Caco-2 (cell line): ENCODE data around the gene EXT2. TPM values are rescaled to one million over a fixed set of nuclear protein-coding genes. Genes with fewer than 3 reads are reported as not detected.

ENCODE experiments used
- BruUV-seq: library from RNA; stranded (reverse); fragments of 400-500 nt; replicated peaks from 2 replicates; lab custom pipeline; 2021; lab: Mats Ljungman, UMichigan
- CTCF ChIA-PET: fragments of 300-600 bp; sonication (Branson Sonifier 250); formaldehyde crosslinking; loops from one replicate; lab custom pipeline; 2022; ENCODE audit warnings: antibody characterized with exemption; lab: Charles Lee
- POLR2A ChIA-PET: fragments of 300-600 bp; sonication (Branson Sonifier 250); formaldehyde crosslinking; loops from one replicate; lab custom pipeline; 2022; ENCODE audit warnings: antibody characterized with exemption; lab: Charles Lee
- DNase-seq, 2 experiments: peaks; one replicate each; pipeline versions ENCODE4 v3.0.0 to v3.0.0-alpha.2; 2020 to 2022
- H3K27me3 ChIP-seq: replicated peaks from 2 replicates; pipeline ENCODE4 v1.6.0; 2011; ENCODE audit warnings: low read length; ENCODE audit not compliant: control insufficient read depth, insufficient read depth
- H3K36me3 ChIP-seq: 2 replicates; pipeline ENCODE4 v1.5.1; 2011; ENCODE audit warnings: low read length; ENCODE audit not compliant: control insufficient read depth, insufficient read depth
- H3K4me1 ChIP-seq: fragments of 250-450 bp; sonication (Bioruptor Pico); 2 replicates; pipeline ENCODE4 v1.5.1; 2020; ENCODE audit warnings: mild to moderate bottlenecking
- H3K4me3 ChIP-seq: 2 replicates; pipeline ENCODE4 v1.5.1; 2011; ENCODE audit warnings: low read depth, mild to moderate bottlenecking, control low read depth, low read length
- H3K9me3 ChIP-seq: fragments of 250-450 bp; sonication (Bioruptor Pico); 2 replicates; pipeline ENCODE4 v1.5.1; 2020; ENCODE audit warnings: mild to moderate bottlenecking, moderate library complexity
- H3K27ac Mint-ChIP-seq: one replicate; pipeline ENCODE4 v1.8.0; 2022; ENCODE audit warnings: mixed read lengths; ENCODE audit not compliant: unreplicated experiment
- H3K27me3 Mint-ChIP-seq: one replicate; pipeline ENCODE4 v1.8.0; 2022; ENCODE audit warnings: mixed read lengths; ENCODE audit not compliant: insufficient read depth, unreplicated experiment
- H3K36me3 Mint-ChIP-seq: one replicate; pipeline ENCODE4 v1.8.0; 2022; ENCODE audit warnings: mild to moderate bottlenecking, mixed read lengths; ENCODE audit not compliant: insufficient read depth, unreplicated experiment
- H3K4me1 Mint-ChIP-seq: one replicate; pipeline ENCODE4 v1.8.0; 2022; ENCODE audit warnings: low read depth, mixed read lengths; ENCODE audit not compliant: unreplicated experiment
- H3K4me3 Mint-ChIP-seq: one replicate; pipeline ENCODE4 v1.8.0; 2022; ENCODE audit warnings: mild to moderate bottlenecking, moderate library complexity, mixed read lengths; ENCODE audit not compliant: unreplicated experiment
- H3K9me3 Mint-ChIP-seq: one replicate; pipeline ENCODE4 v1.8.0; 2022; ENCODE audit warnings: mixed read lengths; ENCODE audit not compliant: unreplicated experiment
- intact Hi-C: fragments of 100-400 bp; cut with micrococcal nuclease; formaldehyde crosslinking; loops from one replicate; pipeline ENCODE4 v1.10.0; 2022; ENCODE audit not compliant: unreplicated experiment
- total RNA-seq: library from RNA; stranded (reverse); gene quantifications from 2 replicates; pipeline ENCODE4 v1.2.3, GENCODE V29; 2022
- TF ChIP-seq, protein P1 (sequence below), 2 experiments: fragments of 200-600 bp in 1 of 2; IDR thresholded peaks; 1 replicate in 1 of 2; 2 replicates in 1 of 2; pipeline versions ENCODE4 v1.5.1 to v1.8.0; 2011 to 2022; ENCODE audit warnings: antibody characterized with exemption in 1 of 2, control low read depth in 1 of 2, inconsistent platforms in 1 of 2, low read depth in 1 of 2, low read length in 1 of 2, mild to moderate bottlenecking in 1 of 2, moderate library complexity in 1 of 2; ENCODE audit not compliant: insufficient read depth in 1 of 2, severe bottlenecking in 1 of 2, unreplicated experiment in 1 of 2

The EXT2 gene
- total RNA-seq, 1 experiment from 2014 or later, result 83.3 TPM

DNA sequence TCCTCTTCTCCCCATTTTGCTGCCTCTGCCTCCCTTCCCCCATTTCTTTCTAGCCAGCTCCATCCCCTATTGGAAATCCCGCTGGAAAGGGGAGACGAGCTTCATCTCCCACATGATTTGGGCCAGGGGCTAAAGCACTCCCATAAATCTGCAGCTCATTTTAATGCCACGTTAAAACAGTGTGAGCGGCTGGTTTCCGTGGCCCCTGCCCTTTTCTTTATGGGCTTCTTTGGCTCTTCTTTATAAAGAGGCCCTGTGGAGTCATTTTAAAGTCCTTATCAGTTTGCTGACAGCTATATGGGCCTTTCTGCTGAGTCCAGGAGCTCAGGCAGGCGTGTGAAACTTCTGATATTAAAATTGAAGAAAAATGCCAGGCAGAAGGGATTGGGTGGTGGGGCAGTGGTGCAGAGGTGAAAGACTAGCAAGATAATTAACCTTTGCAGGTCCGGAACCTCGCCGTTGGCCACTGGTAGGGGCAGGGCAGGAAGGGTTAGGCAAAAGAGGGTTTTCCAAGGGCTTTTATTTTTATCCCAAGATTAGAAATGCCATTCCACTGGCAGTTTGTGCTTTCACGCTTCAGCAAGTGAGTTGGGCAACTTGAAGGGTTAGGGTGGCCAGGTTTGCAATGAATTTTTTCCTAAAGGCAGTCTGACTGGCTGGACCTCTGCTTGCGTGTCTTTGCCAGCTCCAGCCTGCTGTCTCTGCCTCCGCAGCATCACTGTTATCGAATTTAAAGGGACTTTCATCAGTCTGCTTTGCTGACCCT, 44.3 kb downstream of the EXT2 start:
- Mint-ChIP-seq H3K4me3 (no peak overlapping the region), H3K9me3 (no peaks in the 10 kb centered on the region), H3K27ac (no peak overlapping the region), H3K36me3 (peaks cover 7% of the 10 kb centered on the region), H3K4me1 (peaks cover 15% of the 10 kb centered on the region), H3K27me3 (no peaks in the 10 kb centered on the region)
- H3K9me3 ChIP-seq, result no peaks in the 10 kb centered on the region
- H3K4me1 ChIP-seq, result peaks cover 9% of the 10 kb centered on the region
- ChIA-PET POLR2A (no interaction called here), CTCF (interaction anchor here (0.6 kb wide), 1 partner anchor 1684 kb away, joined by 3 read pairs; no protein-coding TSS in a partner anchor)
- DNase-seq, result no peak
- TF ChIP-seq, protein P1, sequence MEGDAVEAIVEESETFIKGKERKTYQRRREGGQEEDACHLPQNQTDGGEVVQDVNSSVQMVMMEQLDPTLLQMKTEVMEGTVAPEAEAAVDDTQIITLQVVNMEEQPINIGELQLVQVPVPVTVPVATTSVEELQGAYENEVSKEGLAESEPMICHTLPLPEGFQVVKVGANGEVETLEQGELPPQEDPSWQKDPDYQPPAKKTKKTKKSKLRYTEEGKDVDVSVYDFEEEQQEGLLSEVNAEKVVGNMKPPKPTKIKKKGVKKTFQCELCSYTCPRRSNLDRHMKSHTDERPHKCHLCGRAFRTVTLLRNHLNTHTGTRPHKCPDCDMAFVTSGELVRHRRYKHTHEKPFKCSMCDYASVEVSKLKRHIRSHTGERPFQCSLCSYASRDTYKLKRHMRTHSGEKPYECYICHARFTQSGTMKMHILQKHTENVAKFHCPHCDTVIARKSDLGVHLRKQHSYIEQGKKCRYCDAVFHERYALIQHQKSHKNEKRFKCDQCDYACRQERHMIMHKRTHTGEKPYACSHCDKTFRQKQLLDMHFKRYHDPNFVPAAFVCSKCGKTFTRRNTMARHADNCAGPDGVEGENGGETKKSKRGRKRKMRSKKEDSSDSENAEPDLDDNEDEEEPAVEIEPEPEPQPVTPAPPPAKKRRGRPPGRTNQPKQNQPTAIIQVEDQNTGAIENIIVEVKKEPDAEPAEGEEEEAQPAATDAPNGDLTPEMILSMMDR (IDR thresholded peaks at IDR 0.05; ENCODE audit: insufficient read depth in 1 of 2, low read depth in 1 of 2, low read length in 1 of 2, severe bottlenecking in 1 of 2, unreplicated experiment in 1 of 2), result no peak
- H3K36me3 ChIP-seq, result no peaks in the 10 kb centered on the region
- no peaks in the 10 kb centered on the region for H3K27me3 ChIP-seq
- no TSS peak for BruUV-seq
- no peak overlapping the region for H3K4me3 ChIP-seq
- intact Hi-C loops, result no loop called here

DNA sequence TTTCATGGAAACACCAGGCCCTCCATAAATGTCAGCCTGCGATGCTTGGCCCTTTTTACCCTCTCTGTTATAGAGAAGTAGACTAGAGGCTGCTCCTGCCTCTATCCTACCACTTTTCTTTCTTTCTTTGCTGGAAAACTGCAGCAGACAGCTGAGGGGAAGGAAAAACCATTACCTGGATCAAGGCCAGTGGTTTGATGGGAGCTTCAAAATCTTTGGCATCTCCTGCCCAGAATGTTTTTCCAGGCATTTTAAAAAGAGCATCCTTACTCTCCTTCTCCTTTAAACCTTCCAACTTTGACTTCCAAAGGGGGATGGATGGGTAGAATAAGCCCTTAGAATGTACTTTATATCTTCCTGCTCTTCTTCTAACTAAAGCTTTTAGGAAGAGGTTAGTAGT, 44.9 kb downstream of the EXT2 start:
- Mint-ChIP-seq H3K36me3 (peaks cover 7% of the 10 kb centered on the region), H3K27me3 (no peaks in the 10 kb centered on the region)
- CTCF ChIA-PET, result no interaction called here

DNA sequence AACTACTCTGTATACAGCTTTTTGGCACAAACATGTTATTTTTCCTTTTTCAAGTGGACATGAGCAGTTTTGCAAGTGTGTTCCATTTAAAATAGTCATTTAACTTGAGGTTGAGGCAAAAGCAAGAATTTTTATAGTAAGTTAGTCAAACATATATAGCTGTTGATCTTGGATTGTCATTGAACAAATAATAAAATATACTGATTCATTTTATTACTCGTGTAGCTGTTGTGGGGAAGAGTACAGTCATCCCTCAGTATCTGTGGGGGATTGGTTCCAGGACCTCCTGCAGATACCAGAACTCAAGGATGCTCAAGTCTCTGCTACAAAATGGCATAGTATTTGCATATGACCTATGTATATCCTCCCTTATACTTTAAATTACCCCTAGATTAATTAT, 45.3 kb downstream of the EXT2 start:
- Mint-ChIP-seq H3K9me3 (no peaks in the 10 kb centered on the region), H3K36me3 (peaks cover 7% of the 10 kb centered on the region), H3K27me3 (no peaks in the 10 kb centered on the region), H3K27ac (no peak overlapping the region), H3K4me1 (peaks cover 10% of the 10 kb centered on the region), H3K4me3 (no peak overlapping the region)
- H3K4me1 ChIP-seq, result peaks cover 9% of the 10 kb centered on the region
- no TSS peak for BruUV-seq
- H3K9me3 ChIP-seq, result no peaks in the 10 kb centered on the region
- POLR2A ChIA-PET, result no interaction called here
- H3K27me3 ChIP-seq, result no peaks in the 10 kb centered on the region
- no peaks in the 10 kb centered on the region for H3K36me3 ChIP-seq
- TF ChIP-seq, protein P1 (IDR thresholded peaks at IDR 0.05; ENCODE audit: insufficient read depth in 1 of 2, low read depth in 1 of 2, low read length in 1 of 2, severe bottlenecking in 1 of 2, unreplicated experiment in 1 of 2), result no peak
- no peak for DNase-seq
- CTCF ChIA-PET, result no interaction called here
- H3K4me3 ChIP-seq, result no peak overlapping the region
- intact Hi-C loops, result no loop called here

More for the DNA sequence above, 44.9 kb downstream of the EXT2 start:
- Histone ChIP-seq H3K4me3 (no peak overlapping the region), H3K36me3 (no peaks in the 10 kb centered on the region), H3K4me1 (peaks cover 9% of the 10 kb centered on the region), H3K27me3 (no peaks in the 10 kb centered on the region), H3K9me3 (no peaks in the 10 kb centered on the region)
- intact Hi-C loops, result no loop called here
- no TSS peak for BruUV-seq
- no peak overlapping the region for H3K4me3 Mint-ChIP-seq
- H3K27ac Mint-ChIP-seq, result no peak overlapping the region
- DNase-seq, result no peak
- TF ChIP-seq, protein P1 (IDR thresholded peaks at IDR 0.05; ENCODE audit: insufficient read depth in 1 of 2, low read depth in 1 of 2, low read length in 1 of 2, severe bottlenecking in 1 of 2, unreplicated experiment in 1 of 2), result no peak
- POLR2A ChIA-PET, result no interaction called here
- no peaks in the 10 kb centered on the region for H3K9me3 Mint-ChIP-seq
- H3K4me1 Mint-ChIP-seq, result peaks cover 10% of the 10 kb centered on the region
